Panc1 (cell line): ENCODE measurements around the gene CEACAM3.

Source experiments
- TF ChIP-seq, protein P1 (sequence below), 2 experiments: IDR thresholded peaks; 2 replicates each; pipeline ENCODE4 v1.6.1; 2011 to 2012; ENCODE audit warnings: low read depth in 2 of 2, control low read depth in 1 of 2, low read length in 1 of 2, mild to moderate bottlenecking in 1 of 2, moderate library complexity in 1 of 2; ENCODE audit not compliant: insufficient read depth in 1 of 2
- TF ChIP-seq, protein P2 (sequence below): fragments of 450-650 bp; IDR thresholded peaks from 2 replicates; pipeline ENCODE4 v1.5.1; 2017; ENCODE audit warnings: mild to moderate bottlenecking

DNA sequence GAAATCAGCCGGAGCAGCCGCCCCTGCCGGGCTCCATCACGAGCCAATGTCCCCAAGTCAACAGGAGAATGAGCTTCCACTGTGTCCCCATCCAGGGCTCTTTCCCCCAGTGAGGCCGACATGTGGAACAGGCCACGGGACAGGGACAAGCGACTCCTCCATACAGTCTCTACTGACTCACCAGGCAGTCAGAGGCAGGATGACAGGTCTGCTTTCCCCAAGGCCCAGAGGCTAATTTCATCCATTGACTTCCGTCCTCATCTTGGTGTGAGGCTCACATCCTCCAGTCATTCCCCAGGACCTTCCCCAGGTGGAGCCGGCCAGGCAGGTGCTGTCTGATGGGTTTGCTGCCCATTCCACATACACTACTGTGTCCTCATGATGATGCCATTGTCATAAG, 37.5 kb upstream of the CEACAM3 start:
- TF ChIP-seq, protein P1, sequence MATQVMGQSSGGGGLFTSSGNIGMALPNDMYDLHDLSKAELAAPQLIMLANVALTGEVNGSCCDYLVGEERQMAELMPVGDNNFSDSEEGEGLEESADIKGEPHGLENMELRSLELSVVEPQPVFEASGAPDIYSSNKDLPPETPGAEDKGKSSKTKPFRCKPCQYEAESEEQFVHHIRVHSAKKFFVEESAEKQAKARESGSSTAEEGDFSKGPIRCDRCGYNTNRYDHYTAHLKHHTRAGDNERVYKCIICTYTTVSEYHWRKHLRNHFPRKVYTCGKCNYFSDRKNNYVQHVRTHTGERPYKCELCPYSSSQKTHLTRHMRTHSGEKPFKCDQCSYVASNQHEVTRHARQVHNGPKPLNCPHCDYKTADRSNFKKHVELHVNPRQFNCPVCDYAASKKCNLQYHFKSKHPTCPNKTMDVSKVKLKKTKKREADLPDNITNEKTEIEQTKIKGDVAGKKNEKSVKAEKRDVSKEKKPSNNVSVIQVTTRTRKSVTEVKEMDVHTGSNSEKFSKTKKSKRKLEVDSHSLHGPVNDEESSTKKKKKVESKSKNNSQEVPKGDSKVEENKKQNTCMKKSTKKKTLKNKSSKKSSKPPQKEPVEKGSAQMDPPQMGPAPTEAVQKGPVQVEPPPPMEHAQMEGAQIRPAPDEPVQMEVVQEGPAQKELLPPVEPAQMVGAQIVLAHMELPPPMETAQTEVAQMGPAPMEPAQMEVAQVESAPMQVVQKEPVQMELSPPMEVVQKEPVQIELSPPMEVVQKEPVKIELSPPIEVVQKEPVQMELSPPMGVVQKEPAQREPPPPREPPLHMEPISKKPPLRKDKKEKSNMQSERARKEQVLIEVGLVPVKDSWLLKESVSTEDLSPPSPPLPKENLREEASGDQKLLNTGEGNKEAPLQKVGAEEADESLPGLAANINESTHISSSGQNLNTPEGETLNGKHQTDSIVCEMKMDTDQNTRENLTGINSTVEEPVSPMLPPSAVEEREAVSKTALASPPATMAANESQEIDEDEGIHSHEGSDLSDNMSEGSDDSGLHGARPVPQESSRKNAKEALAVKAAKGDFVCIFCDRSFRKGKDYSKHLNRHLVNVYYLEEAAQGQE (IDR thresholded peaks at IDR 0.05; ENCODE audit: insufficient read depth in 1 of 2, low read depth in 2 of 2, low read length in 1 of 2): no peak
- TF ChIP-seq, protein P2, sequence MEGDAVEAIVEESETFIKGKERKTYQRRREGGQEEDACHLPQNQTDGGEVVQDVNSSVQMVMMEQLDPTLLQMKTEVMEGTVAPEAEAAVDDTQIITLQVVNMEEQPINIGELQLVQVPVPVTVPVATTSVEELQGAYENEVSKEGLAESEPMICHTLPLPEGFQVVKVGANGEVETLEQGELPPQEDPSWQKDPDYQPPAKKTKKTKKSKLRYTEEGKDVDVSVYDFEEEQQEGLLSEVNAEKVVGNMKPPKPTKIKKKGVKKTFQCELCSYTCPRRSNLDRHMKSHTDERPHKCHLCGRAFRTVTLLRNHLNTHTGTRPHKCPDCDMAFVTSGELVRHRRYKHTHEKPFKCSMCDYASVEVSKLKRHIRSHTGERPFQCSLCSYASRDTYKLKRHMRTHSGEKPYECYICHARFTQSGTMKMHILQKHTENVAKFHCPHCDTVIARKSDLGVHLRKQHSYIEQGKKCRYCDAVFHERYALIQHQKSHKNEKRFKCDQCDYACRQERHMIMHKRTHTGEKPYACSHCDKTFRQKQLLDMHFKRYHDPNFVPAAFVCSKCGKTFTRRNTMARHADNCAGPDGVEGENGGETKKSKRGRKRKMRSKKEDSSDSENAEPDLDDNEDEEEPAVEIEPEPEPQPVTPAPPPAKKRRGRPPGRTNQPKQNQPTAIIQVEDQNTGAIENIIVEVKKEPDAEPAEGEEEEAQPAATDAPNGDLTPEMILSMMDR: no peak
